Subcutaneous abdominal adipose tissue (tissue), 5 donors: Measurements from ENCODE around the gene NPDC1.
A peak's percentile ranks its signal among the peaks of the same experiment; 100 is the strongest.

Experiments used
- H3K27ac ChIP-seq: one replicate; pipeline ENCODE4 v1.7.0; 2013; ENCODE audit warnings: low read depth, mild to moderate bottlenecking, inconsistent platforms, low read length, moderate library complexity
- H3K27me3 ChIP-seq, 5 donors: one replicate each; pipeline ENCODE4 v1.7.0; 2013; ENCODE audit warnings: low read length in 5 of 5, inconsistent platforms in 1 of 5; ENCODE audit not compliant: control insufficient read depth in 5 of 5, insufficient read depth in 4 of 5
- H3K36me3 ChIP-seq, 5 donors: one replicate each; pipeline ENCODE4 v1.7.0; 2013; ENCODE audit warnings: low read length in 5 of 5; ENCODE audit not compliant: control insufficient read depth in 5 of 5, insufficient read depth in 5 of 5
- H3K4me1 ChIP-seq, 5 donors: one replicate each; pipeline ENCODE4 v1.7.0; 2013; ENCODE audit warnings: low read length in 5 of 5, mild to moderate bottlenecking in 3 of 5, moderate library complexity in 1 of 5; ENCODE audit not compliant: control insufficient read depth in 5 of 5, insufficient read depth in 5 of 5
- H3K4me3 ChIP-seq, 5 donors: one replicate each; pipeline ENCODE4 v1.7.0; 2013; ENCODE audit warnings: low read length in 5 of 5, low read depth in 1 of 5
- H3K9ac ChIP-seq, 5 donors: one replicate each; pipeline ENCODE4 v1.7.0; 2013; ENCODE audit warnings: low read length in 5 of 5, mild to moderate bottlenecking in 4 of 5, moderate library complexity in 3 of 5
- H3K9me3 ChIP-seq, 5 donors: one replicate each; pipeline ENCODE4 v1.7.0; 2013; ENCODE audit warnings: low read length in 5 of 5; ENCODE audit not compliant: control insufficient read depth in 5 of 5
- donor health status: healthy.
- donor health status: healthy.
- donor health status: healthy.
- donor health status: healthy.
- donor health status: healthy.

The NPDC1 gene

DNA sequence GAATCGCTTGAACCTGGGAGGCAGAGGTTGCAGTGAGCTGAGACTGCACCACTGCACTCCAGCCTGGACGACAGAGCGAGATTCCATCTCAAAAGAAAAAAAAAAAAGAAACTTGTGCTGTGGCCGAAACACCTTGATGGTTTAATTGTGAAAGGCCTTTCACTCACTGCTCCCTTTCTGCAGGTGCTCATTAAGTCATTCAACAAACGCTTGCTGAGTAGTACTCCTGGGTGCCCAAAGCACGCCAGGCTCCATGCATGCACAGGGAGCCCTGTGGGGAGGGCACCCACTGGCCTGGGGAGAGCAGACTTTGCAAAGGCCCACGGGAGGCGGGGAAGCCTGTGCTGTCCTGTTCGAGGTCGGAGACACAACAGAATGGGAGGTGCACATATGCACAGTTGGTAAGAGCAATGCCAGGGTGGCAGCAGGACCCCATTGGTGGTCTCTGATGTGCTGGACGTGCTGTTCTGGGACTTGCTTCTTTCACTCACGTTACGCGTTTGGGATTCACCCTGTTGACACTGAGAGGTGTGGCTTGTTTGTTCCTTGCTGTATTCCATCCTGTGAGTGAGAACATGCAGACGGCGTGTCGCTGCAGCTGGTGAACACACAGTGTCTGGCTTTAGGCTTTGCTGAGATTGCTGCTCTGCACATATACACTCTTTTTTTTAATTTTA lies 10.9 kb upstream of the NPDC1 start:
- peaks cover 20 to 34% (median 30%) of the 10 kb centered on the region in 5 donors for H3K27me3 ChIP-seq
- H3K4me3 ChIP-seq, result no peak overlapping the region
- no peak overlapping the region for H3K9ac ChIP-seq
- H3K4me1 ChIP-seq, result peaks cover 0 to 39% (median 27%) of the 10 kb centered on the region in 5 donors
- H3K36me3 ChIP-seq, result no peaks in the 10 kb centered on the region
- no peak overlapping the region for H3K27ac ChIP-seq
- H3K9me3 ChIP-seq, result no peaks in the 10 kb centered on the region

DNA sequence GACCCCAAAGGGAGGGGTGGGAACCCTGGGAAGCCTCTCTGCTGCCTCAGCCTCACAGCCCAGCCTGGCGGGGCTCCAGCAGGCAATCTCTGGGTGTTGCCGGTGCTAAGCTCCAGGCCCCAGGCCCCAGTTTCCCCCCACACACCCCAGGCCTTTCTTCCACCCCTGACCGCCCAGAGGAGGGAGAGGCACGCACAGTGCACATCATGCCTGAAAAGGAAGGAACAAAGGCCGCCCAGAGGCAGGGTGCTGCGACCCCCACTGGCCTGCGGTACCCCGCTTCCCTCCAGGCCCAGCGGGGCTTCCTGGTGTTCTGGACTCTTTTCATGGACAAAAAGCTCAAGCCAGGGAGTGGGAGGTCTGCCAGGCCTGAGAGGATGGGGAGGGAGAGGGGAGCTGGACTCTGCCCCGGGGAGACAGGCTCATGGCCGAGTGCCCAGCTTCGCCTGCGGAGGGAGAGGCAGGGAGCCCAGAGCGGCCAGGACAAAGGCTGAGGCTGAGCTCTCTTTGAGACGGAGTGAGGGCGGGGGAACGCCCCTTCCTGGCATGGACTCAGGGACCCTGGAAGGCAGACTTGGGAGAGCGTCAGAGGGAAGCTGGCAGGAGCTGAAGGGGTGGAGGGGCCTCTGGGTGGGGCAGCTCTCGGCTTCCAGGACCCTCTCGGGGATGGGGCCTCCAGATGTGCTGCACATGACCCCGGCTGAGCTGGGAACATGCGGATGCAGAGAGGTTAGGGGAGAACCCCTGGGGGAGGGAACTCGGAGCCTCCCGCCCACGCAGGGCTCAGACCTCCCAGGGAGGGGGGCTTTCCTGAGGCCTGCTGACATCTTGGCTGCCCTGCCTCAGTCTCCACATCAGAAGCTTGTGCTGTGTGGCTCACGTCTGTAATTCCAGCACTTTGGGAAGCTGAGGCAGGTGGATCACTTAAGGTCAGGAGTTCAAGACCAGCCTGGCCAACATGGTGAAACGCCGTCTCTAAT lies 9.7 kb upstream of the NPDC1 start:
- peaks cover 30 to 46% (median 40%) of the 10 kb centered on the region in 5 donors for H3K27me3 ChIP-seq
- H3K36me3 ChIP-seq, result no peaks in the 10 kb centered on the region
- peak overlapping the region in 1 of 5 donors; percentile 28 for H3K9ac ChIP-seq
- H3K9me3 ChIP-seq, result no peaks in the 10 kb centered on the region
- no peak overlapping the region for H3K27ac ChIP-seq
- H3K4me1 ChIP-seq, result peaks cover 0 to 39% (median 27%) of the 10 kb centered on the region in 5 donors
- peak overlapping the region in 1 of 5 donors; percentile 37 for H3K4me3 ChIP-seq

DNA sequence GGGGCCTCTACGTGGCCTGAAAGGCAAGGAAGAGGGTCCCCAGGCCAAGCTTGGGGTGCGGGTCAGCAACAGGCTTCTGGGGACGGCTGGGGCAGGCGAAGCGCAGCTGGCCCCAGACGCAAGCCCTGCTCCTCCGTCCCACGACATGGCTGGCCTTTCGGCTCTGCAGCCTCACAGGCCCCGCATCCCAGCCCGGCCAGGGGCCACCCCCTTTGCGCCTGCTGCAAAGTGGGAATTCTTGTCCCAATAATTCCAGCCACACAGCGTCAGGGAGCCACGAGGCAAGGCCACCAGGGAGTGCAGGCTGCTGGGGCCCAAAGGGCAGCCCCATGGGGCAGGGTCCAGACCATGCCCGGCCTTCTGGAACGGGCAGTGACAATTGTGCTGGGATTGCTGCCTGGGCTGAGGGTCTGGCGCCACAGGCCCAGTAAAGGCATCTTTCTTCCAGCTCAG lies 9.0 kb upstream of the NPDC1 start:
- no peaks in the 10 kb centered on the region for H3K36me3 ChIP-seq
- H3K27me3 ChIP-seq, result peaks cover 37 to 53% (median 47%) of the 10 kb centered on the region in 5 donors
- H3K4me1 ChIP-seq, result peaks cover 0 to 39% (median 27%) of the 10 kb centered on the region in 5 donors
- H3K27ac ChIP-seq, result no peak overlapping the region
- H3K9me3 ChIP-seq, result no peaks in the 10 kb centered on the region
- no peak overlapping the region for H3K4me3 ChIP-seq
- no peak overlapping the region for H3K9ac ChIP-seq

DNA sequence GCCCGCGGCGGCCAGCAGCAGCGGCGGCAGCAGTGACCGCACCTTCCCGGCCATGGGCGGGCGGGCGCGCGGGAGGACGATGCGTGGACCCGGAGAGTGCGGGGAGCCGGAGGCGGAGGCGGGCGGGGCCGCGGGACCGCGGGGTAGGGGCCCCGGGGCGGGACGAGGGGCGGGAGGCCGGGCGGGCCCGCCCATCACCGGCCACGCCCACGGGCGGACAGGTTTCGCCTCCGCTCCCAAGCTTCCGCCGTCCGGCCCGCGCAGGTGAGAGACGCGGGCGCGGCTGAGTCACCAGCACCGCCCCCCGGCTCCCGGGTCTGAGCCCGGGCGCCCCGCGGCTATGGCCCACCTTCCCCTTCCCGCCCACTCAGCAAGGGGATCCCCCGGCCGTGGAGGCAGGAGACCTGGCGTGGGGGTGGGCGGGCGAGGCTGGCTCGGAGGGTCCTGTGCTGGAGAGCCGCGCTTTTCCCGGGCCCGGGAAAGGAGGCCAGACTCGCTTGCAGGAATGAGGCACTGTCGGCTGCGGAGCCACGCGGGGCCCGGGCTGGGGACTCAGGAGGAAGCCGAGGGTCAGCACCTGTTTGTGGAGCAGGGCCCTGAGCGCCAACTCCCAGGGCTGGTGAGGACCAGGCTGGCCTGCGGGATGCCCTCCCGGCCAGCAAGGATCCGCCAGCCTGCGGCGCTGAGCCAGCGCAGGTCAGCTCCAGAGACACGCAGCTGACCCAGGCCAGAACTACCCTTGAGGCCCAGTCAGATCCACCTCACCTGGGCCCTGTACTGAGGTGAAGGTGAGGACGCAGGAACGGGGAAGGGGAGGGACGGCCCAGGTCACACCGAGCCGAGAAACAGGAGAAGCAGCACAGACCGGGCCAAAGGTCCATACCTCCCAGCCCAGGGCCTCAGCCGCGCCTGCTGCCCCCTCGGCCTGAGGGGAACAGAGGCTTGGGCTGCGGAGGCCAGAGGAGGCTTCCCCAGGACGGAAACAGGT lies 8.3 kb upstream of the NPDC1 start, which contains the start of gene ENTPD2:
Gene ENTPD2, minus strand, starts transcription at position 118 of the 988 bp plus-strand sequence. Its CDS starts 64 bp downstream, at position 54.
- Histone ChIP-seq H3K27ac (no peak within 1 kb of the TSS), H3K36me3 (no peaks in the 10 kb centered on the region), H3K9ac (no peak within 1 kb of the TSS), H3K4me3 (peak within 1 kb of the TSS in 1 of 5 donors; percentile 10), H3K4me1 (peaks cover 0 to 39% (median 27%) of the 10 kb centered on the region in 5 donors), H3K27me3 (peaks cover 45 to 60% (median 52%) of the 10 kb centered on the region in 5 donors), H3K9me3 (no peaks in the 10 kb centered on the region)

DNA sequence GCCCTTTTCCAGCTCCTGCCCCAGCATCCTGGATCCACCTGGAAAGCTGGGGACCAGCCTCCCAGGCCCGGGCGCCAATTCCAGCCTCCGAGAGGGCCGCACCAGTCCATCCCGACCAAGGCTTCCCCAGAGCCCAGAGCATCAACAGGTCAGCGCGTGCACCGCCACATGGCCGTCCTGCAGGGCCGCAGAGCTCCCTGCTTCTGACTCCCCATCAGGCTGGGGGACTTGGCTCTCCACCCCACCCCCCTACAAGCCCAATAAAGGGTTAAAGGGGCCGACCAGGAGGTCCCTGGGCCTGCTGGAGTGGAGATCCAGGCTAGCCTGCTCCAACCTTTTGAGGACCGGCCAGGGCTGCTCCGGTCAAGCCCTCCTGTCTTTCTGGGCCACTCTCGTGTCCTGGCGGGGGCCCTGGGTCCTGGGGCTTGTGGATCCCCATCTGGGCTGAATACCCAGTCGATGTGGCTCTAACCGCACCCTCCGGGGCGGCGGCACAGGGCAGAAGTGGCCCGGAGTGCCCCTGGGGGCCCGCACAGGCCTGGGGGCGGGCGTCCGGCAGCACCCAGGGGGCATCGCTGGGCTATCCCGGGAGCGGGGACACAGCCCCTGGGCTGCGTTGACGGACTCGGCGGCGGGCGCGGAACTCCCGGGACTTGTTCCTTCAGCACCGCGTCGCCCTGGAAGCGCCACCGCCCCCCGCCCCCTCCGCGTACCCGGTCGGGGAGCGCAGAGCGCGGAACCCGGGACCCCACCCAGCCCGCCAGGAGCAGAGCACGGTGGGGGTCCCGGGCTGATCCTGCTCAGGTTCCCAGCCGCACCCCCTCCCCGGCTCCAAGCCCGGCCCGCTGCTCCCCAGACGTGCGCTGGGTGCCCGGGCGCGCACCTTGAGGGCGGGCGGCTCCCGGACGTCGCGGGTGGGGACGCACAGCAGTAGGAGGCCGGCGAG lies 7.3 kb upstream of the NPDC1 start:
- peaks cover 51 to 67% (median 57%) of the 10 kb centered on the region in 5 donors for H3K27me3 ChIP-seq
- peak overlapping the region in 1 of 5 donors; percentile 10 for H3K4me3 ChIP-seq
- H3K9me3 ChIP-seq, result no peaks in the 10 kb centered on the region
- H3K36me3 ChIP-seq, result no peaks in the 10 kb centered on the region
- no peak overlapping the region for H3K9ac ChIP-seq
- peaks cover 0 to 39% (median 27%) of the 10 kb centered on the region in 5 donors for H3K4me1 ChIP-seq
- H3K27ac ChIP-seq, result no peak overlapping the region

DNA sequence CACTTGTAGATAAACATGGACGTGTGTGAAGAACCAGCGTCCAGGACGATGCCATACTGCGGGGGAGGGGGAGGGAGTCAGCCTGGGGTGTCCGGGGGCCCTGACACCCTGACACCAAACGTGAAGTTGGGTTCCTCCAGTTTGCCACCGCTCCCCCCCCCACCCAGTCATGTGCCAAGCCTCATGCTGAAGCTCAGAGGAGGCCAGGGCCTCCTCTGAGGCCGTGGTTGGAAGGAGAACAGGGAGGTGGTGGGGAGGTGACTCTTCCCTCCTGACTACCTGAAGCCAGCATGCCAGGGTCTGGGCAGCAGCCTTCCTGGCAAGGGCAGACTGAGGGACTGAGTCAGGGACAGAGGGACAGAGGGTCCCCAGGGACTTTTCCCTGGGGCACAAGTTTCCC lies 6.3 kb upstream of the NPDC1 start:
- Histone ChIP-seq H3K4me3 (no peak overlapping the region), H3K4me1 (peaks cover 0 to 39% (median 27%) of the 10 kb centered on the region in 5 donors), H3K27ac (no peak overlapping the region), H3K36me3 (no peaks in the 10 kb centered on the region), H3K9me3 (no peaks in the 10 kb centered on the region), H3K27me3 (peaks cover 57 to 77% (median 66%) of the 10 kb centered on the region in 5 donors), H3K9ac (no peak overlapping the region)

DNA sequence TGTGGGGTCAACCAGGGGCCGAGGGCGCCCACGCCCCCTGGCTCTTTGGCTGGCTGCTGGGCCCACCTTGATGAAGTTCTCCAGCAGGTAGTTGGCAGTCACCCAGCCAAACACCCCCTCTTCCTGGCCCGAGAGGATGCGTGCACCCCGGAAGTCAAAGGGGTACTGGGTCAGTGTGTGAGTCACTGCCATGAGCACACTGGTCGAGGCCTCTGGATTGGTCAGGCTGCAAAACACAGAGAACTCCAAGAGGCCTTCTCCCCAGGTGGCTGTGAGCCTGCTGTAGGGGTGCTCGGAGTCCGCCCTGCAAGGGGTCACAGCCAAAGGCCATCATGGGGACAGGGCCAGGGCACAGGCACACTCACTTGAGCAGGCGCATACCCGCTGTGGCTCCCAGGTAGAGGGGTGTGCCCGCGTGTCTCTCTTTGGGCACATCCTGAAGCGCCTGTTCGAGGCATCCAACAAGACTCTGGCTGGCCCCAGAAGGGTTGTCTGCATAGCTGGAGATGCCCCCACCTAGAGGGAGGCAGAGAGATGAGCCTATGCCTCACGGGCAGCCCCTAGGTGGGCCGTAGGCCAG lies 5.3 kb upstream of the NPDC1 start:
- H3K9me3 ChIP-seq, result no peaks in the 10 kb centered on the region
- H3K27ac ChIP-seq, result no peak overlapping the region
- H3K9ac ChIP-seq, result no peak overlapping the region
- H3K36me3 ChIP-seq, result no peaks in the 10 kb centered on the region
- H3K4me3 ChIP-seq, result no peak overlapping the region
- peaks cover 0 to 41% (median 30%) of the 10 kb centered on the region in 5 donors for H3K4me1 ChIP-seq
- peaks cover 57 to 80% (median 67%) of the 10 kb centered on the region in 5 donors for H3K27me3 ChIP-seq

DNA sequence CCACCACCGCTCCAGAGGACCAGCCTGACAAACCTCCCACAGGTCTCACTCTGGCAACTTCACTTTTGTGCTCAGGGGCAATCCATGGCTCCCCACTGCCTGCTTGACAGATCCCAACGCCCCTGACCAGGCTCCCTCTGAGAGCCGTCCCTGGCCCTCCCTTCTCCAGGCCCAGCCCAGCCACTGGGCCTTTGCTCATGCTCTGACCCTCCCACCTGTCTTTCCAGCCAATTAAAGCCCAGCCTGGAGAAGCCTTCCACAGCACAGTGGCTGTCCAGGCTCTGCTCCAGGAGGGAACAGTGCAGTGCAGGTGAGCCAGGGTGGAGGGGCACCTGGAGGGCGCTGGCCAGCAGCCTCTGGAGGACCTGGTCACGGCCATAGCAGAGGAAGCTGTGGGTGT lies 4.6 kb upstream of the NPDC1 start:
- no peak overlapping the region for H3K4me3 ChIP-seq
- no peaks in the 10 kb centered on the region for H3K9me3 ChIP-seq
- no peaks in the 10 kb centered on the region for H3K36me3 ChIP-seq
- H3K9ac ChIP-seq, result no peak overlapping the region
- no peak overlapping the region for H3K27ac ChIP-seq
- peaks cover 0 to 41% (median 29%) of the 10 kb centered on the region in 5 donors for H3K4me1 ChIP-seq
- H3K27me3 ChIP-seq, result peaks cover 52 to 80% (median 67%) of the 10 kb centered on the region in 5 donors
